Left ventricle myocardium superior (tissue), 1 donor: Measurements from ENCODE around the gene OR10K1. TPM values are rescaled to one million over a fixed set of nuclear protein-coding genes. Genes with fewer than 3 reads are reported as not detected.
"Not testable (repeated sequence)": the region's sequence is repeated elsewhere in the genome, so short reads cannot be mapped to it uniquely, and the experiment has no call there.

Source experiments
- ATAC-seq: fragments of 200-7000 bp; cut with Tn5 transposase; one replicate; pipeline ENCODE4 v1.9.1; 2020; ENCODE audit warnings: mild to moderate bottlenecking, moderate library complexity
- DNase-seq: peaks from one replicate; pipeline ENCODE4 v3.0.0-alpha.2; 2020
- intact Hi-C: fragments of 100-400 bp; cut with micrococcal nuclease; formaldehyde crosslinking; loops from one replicate; pipeline ENCODE4 v1.11.0; 2022
- long read RNA-seq: library from polyadenylated mRNA; unstranded; transcript quantifications from one replicate; pipeline ENCODE4 v2.0.0, GENCODE V29; 2021
- total RNA-seq: library from RNA; stranded (reverse); fragmentation: NEBNext Ultra II Directional; extraction: Animal tissue kit (Norgen Biotek cat#: 25700); gene quantifications from one replicate; pipeline ENCODE4 v1.2.1, GENCODE V29; 2021
- donor health status: DM: no; HTN: yes; CAD: no; lungs with severe emphysema.

OR10K1 gene
- not detected for total RNA-seq
- long read RNA-seq, result 0 reads

DNA sequence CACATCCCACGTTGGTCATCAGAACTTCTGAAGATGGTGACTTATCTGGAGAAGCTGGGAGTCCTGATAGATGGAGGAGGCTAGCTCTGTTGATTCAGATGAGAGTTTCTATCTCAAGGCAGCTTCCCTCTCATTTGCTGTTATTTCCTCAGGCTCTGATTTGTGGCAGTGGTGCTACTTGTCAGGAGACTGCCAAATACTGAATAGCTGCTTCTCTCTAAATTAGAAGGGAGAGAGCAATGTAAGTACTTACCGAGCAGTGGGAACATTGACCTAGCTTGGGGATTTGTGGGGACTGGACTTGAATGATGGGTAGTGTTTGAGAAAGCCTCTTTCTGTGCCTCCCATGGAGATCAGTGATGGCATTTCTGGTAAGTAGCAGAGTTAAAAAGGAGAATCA is at the start of gene OR10K1:
Gene OR10K1, plus strand, starts transcription at position 301 of the 400 bp plus-strand sequence. CDS start 3,728 bp downstream, outside the sequence.
- no peak for ATAC-seq
- intact Hi-C loops, result no loop called here
- DNase-seq, result no peak

GRCh38 chr1:158414651-158415345 is 46.8 kb upstream of the OR10K1 start:
- ATAC-seq (no peak), DNase-seq (no peak)
- intact Hi-C loops, result no loop called here

GRCh38 chr1:158417586-158417985 is 44.0 kb upstream of the OR10K1 start:
- DNase-seq (no peak), ATAC-seq (no peak)
- intact Hi-C loops, result no loop called here

DNA sequence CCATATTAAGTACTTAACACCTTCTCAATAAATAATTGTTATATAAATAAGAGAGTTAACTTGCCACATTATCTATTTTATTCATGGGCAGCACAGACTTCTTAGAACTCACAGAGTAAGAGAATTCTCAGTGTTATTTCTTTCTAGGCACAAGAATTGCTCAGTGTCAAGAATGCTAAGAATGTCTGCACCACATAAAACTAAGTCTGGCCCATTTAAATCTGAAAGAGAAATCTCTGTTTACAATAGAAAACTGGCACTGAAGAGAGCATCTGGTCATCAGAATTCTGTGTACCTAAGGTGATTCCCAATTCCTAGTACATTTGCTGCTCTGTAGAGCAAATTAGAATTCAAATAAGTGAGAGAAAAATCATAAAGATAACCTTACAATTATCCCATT is 39.4 kb upstream of the OR10K1 start:
- DNase-seq, result no peak
- intact Hi-C loops, result no loop called here
- ATAC-seq, result no peak

DNA sequence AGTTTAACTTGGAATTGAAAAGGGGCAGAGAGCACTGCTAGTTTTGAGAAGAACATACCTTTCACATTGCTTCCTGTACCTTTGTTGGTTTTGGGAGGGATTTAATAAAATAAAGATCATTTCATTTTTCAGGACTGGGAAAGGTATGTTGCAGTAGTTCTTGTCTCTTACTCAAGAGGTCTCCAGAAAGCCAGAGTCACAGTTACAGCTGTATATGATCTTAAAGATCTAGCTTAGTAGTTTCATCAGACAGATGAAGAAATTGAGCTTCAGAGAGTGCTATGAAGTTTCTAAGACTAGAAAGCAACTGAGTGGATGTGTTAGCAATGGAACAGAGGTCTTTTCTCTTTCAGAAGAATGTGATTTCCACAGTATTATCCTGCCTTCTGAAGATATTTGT is 36.6 kb upstream of the OR10K1 start:
- ATAC-seq, result no peak
- DNase-seq, result no peak
- intact Hi-C loops, result no loop called here

- no peak for ATAC-seq
- intact Hi-C loops, result no loop called here
Observed at GRCh38 chr1:158426137-158426536, 35.5 kb upstream of the OR10K1 start, which contains the start of gene OR10K2. Gene OR10K2, minus strand, starts transcription at chr1:158426237. Its CDS starts 5,371 bp downstream, at chr1:158420866.

DNA sequence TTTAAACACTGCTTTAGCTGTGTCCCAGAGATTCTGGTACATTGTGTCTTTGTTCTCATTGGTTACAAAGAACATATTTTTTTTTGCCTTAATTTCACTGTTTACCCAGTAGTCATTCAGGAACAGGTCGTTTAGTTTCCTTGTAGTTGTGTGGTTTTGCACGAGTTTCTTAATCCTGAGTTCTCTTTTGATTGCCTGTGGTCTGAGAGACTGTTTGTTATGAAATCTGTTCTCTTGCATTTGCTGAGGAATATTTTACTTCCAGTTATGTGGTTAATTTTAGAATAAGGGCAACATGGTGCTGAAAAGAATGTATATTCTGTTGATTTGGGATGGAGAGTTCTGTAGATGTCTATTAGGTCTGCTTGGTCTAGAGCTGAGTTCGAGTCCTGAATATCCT is 31.5 kb upstream of the OR10K1 start:
- intact Hi-C loops, DNase-seq, ATAC-seq: not testable (repeated sequence)

More at GRCh38 chr1:158426137-158426536, 35.5 kb upstream of the OR10K1 start, which contains the start of gene OR10K2:
- DNase-seq, result no peak

DNA sequence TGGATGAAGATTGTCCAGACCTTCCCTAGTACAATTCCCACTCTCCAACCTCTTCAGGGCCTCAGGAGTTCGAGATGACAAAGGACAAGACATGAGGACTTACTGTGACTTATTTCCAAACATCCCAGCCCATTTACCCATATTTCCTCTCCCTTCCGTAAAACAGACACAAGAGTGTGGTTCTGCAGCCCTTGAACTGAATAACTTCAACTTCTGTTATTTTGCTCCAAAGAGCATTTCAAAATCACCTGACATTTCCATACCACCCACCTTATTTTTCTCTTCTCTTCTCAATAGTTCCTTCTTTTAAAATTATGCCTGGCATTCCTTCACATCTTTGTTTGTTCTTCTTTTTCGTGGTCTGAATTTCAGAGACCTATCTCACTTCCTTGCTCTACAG is 26.9 kb upstream of the OR10K1 start:
- ATAC-seq, result no peak
- DNase-seq, result no peak
- intact Hi-C loops, result no loop called here

- ATAC-seq (no peak), DNase-seq (no peak)
- intact Hi-C loops, result no loop called here
Observed at GRCh38 chr1:158445376-158445775, 16.3 kb upstream of the OR10K1 start.

DNA sequence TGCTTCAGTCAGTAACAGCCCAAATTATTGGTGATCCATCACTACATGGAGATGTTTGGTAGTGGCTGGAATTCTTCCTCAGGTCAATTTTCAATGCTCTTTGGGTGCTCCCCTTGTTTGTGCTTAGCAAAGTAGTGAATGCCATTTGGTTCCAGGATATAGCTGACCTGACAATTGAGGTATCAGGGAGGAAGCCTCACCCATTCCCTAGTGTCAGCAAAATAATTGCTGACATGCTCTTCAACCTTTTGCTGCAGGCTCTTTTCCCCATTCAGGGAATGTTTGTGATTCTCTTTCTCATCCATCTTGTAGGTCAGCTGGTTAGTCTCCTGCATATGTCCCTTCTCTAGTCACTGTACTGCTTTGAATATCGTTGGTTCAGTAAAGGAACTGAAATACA is 7.1 kb upstream of the OR10K1 start:
- intact Hi-C loops, result no loop called here
- DNase-seq (no peak), ATAC-seq (no peak)

DNA sequence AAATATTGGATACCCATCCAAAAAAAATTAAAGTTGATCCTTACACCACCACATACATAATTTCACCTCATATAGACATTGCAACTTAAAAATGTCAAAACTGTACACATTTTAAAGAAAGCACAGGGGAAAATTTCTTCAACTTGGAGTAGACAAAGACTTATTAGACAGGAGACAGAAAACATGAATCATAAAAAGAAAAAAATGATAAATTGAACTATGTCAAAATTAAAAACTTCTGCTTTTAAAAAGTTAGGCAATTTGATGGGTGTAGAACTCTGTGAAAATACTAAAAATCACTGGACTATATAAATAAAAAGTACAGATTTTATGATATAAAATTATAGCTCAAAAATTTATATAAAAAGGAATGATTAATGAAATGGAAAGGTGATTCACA is 4.4 kb upstream of the OR10K1 start:
- no peak for ATAC-seq
- intact Hi-C loops, result no loop called here

GRCh38 chr1:158458263-158458662 is 3.4 kb upstream of the OR10K1 start:
- ATAC-seq (no peak), DNase-seq (no peak)
- intact Hi-C loops, result no loop called here

More for the DNA sequence above, 4.4 kb upstream of the OR10K1 start:
- DNase-seq, result no peak

GRCh38 chr1:158471920-158472319 is 10.3 kb downstream of the OR10K1 start, which contains the start of gene OR10R2:
Gene OR10R2, plus strand, starts transcription at chr1:158472220. Its CDS starts 106 bp downstream, at chr1:158472326.
- intact Hi-C loops, result no loop called here
- no peak for ATAC-seq
- DNase-seq, result no peak

- intact Hi-C loops, result no loop called here
- DNase-seq, result no peak
- ATAC-seq, result no peak
Observed at GRCh38 chr1:158485455-158485854, 23.8 kb downstream of the OR10K1 start.

- DNase-seq, result no peak
- intact Hi-C loops, result no loop called here
- no peak for ATAC-seq
Observed at GRCh38 chr1:158491316-158491715, 29.7 kb downstream of the OR10K1 start.

- intact Hi-C loops, result no loop called here
- DNase-seq (no peak), ATAC-seq (no peak)
Observed at GRCh38 chr1:158493054-158493453, 31.4 kb downstream of the OR10K1 start.

DNA sequence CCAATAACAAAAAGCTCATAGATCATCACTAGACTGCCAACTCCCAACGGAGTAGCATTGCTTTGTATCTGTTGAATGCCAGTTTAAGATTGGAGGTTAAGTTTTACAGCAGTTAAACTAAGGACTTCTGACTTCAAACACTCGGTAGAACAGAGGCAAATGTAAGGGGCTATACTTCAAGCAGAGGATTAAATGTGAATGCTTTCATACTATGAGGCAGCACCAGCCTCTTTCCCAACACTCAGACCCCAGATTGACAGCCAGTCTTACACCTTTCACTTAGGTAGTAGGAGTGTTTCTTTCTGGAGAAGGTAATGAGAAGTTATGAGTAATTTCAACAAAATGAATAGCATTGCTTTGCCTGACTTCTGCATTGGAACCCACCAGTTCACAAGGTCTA is 33.2 kb downstream of the OR10K1 start:
- intact Hi-C loops, result no loop called here
- DNase-seq (no peak), ATAC-seq (no peak)

DNA sequence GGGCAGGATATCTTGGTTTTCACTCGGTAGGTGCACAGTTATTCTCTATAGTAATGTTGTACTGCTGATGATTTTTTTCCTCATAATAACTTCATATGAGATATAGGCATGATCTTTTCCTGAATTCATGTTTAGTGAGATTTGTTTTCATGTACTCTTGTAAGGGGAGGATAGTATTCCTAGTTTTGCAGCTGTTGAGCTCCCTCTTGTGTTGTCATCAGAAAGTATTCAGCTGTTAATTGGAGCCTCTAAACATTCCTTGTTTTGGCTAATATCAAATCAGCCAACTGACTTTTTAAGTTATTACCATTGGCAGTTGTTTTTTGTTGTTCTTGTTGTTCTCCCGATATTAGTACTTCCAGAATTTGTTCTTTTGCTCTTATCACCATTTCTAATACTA is 34.7 kb downstream of the OR10K1 start:
- ATAC-seq (no peak), DNase-seq (no peak)
- intact Hi-C loops, result no loop called here

DNA sequence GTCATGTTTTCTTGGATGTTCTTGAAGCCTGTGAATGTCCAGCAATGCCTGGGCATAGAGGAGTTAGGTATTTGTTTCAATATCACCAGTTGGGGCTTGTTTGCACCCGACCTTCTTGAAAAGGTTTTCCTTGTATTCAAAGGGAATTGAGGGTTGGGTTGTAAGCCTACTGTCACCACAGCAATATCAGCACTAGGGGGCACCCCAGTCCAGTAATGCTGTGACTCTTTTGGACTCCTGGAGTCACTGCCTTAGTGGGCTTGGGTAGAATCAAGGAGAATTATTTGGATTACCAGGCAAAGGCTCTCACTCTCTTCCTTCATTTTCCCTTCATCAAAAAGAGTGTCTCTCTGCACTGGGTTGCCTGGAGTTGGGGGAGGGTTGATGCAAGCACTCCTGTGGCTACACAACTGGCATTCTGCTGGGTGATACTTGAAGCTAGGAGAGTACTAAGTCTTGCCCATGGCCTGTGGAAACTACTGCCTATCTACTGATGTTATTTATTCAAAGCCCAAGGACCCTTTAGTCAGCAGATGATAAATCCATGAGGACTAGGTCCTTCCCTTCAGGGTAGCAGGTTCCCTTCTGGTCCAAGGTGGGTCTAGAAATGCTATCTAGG is 44.8 kb downstream of the OR10K1 start:
- ATAC-seq (no peak), DNase-seq (no peak)
- intact Hi-C loops, result no loop called here

DNA sequence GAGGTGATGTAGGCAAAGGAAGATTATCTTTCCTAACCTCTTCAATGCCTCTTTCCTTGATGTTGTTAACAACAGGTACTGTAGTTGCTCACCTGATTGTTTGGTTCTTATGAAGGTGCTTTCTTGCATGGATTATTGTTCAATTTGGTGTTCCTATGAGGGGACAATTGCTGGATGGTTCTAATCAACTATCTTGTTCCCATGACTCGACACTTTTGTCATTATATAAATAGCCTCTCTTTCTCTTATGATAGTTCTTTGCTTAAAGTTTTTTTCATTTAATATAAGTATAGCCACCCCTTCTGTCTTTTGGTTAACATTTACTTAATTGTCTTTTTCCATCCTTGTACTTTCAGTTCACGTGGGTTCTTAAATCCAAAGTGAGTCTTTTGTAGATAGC is 45.9 kb downstream of the OR10K1 start:
- DNase-seq (no peak), ATAC-seq (no peak)
- intact Hi-C loops, result no loop called here
